ENCODE data around the gene MAPRE3.

The MAPRE3 gene

GRCh38 chr2:27050281-27050995 is 80.0 kb downstream of the MAPRE3 start (continued):
- no peak; the same call in 1 of the 2 replicates for TF ChIP-seq CREB5 (CRISPR knock-in tag; IDR thresholded peaks at IDR 0.05; ENCODE audit: low read depth)
- TF ChIP-seq OSR1 (CRISPR knock-in tag; IDR thresholded peaks at IDR 0.05) = no peak
- no peak for TF ChIP-seq ZNF8 (CRISPR knock-in tag; IDR thresholded peaks at IDR 0.05)
- TF ChIP-seq CSRNP3 (CRISPR knock-in tag; IDR thresholded peaks at IDR 0.05) = no peak; the same call in 1 of the 2 replicates
- TF ChIP-seq ZNF565 (CRISPR knock-in tag; conservative IDR thresholded peaks at IDR 0.05; ENCODE audit: low read depth) = no peak
- TF ChIP-seq GLIS3 (CRISPR knock-in tag; IDR thresholded peaks at IDR 0.05) = peak; percentile 97; the same call in 1 of the 2 replicates
- TF ChIP-seq RARB (CRISPR knock-in tag; IDR thresholded peaks at IDR 0.05) = 0 out of 2 replicates have a peak, but pooled peaks have one; percentile 46
- no peak for TF ChIP-seq ZFP3 (CRISPR knock-in tag; IDR thresholded peaks at IDR 0.05)
- TF ChIP-seq ARNTL (CRISPR knock-in tag; IDR thresholded peaks at IDR 0.05; ENCODE audit: borderline replicate concordance, low read depth) = peak; percentile 29; the same call in 1 of the 2 replicates
- TF ChIP-seq POU6F1 (CRISPR knock-in tag; IDR thresholded peaks at IDR 0.05; ENCODE audit: borderline replicate concordance, low read depth) = peak; percentile 59; the same call in 1 of the 2 replicates
- TF ChIP-seq ZC3H10 (CRISPR knock-in tag; IDR thresholded peaks at IDR 0.05) = 0 out of 2 replicates have a peak, but pooled peaks have one; percentile 6

GRCh38 chr2:27050996-27051901 is 80.8 kb downstream of the MAPRE3 start, which contains the start of gene AGBL5:
Gene AGBL5, plus strand, starts transcription at chr2:27051668. Its CDS starts 1,291 bp downstream, at chr2:27052959.
- ATAC-seq = peak; percentile 66
- TF ChIP-seq PATZ1 (CRISPR knock-in tag; IDR thresholded peaks at IDR 0.05; ENCODE audit: borderline replicate concordance) (peak; percentile 91; the same call in 1 of the 2 replicates), ARNTL (CRISPR knock-in tag; IDR thresholded peaks at IDR 0.05; ENCODE audit: borderline replicate concordance, low read depth) (no peak), SNAI2 (CRISPR knock-in tag; IDR thresholded peaks at IDR 0.05) (no peak), CSDC2 (CRISPR knock-in tag; IDR thresholded peaks at IDR 0.05) (0 out of 2 replicates have a peak, but pooled peaks have one; percentile 27), PPARA (CRISPR knock-in tag; IDR thresholded peaks at IDR 0.05; ENCODE audit: borderline replicate concordance) (no peak), GLIS3 (CRISPR knock-in tag; IDR thresholded peaks at IDR 0.05) (no peak; the same call in 1 of the 2 replicates), POU6F1 (CRISPR knock-in tag; IDR thresholded peaks at IDR 0.05; ENCODE audit: borderline replicate concordance, low read depth) (no peak; the same call in 1 of the 2 replicates), ISL1 (CRISPR knock-in tag; IDR thresholded peaks at IDR 0.05) (no peak), ZNF8 (CRISPR knock-in tag; IDR thresholded peaks at IDR 0.05) (peak; percentile 61; the same call in 1 of the 2 replicates), CSRNP3 (CRISPR knock-in tag; IDR thresholded peaks at IDR 0.05) (peak; percentile 95; the same call in 1 of the 2 replicates), ZFP30 (CRISPR knock-in tag; IDR thresholded peaks at IDR 0.05) (peak; percentile 4), CREB5 (CRISPR knock-in tag; IDR thresholded peaks at IDR 0.05; ENCODE audit: low read depth) (peak; percentile 91), ZC3H10 (CRISPR knock-in tag; IDR thresholded peaks at IDR 0.05) (no peak), TOX (CRISPR knock-in tag; IDR thresholded peaks at IDR 0.05; ENCODE audit: borderline replicate concordance) (no peak), ZFP3 (CRISPR knock-in tag; IDR thresholded peaks at IDR 0.05) (no peak; the same call in 1 of the 2 replicates), ZNF565 (CRISPR knock-in tag; conservative IDR thresholded peaks at IDR 0.05; ENCODE audit: low read depth) (peak; percentile 16), ESRRG (CRISPR knock-in tag; IDR thresholded peaks at IDR 0.05) (peak; percentile 95), OSR1 (CRISPR knock-in tag; IDR thresholded peaks at IDR 0.05) (no peak), ZNF70 (CRISPR knock-in tag; IDR thresholded peaks at IDR 0.05) (peak; percentile 48; the same call in 1 of the 2 replicates), BACH2 (CRISPR knock-in tag; IDR thresholded peaks at IDR 0.05; ENCODE audit: borderline replicate concordance) (no peak), TCF4 (CRISPR knock-in tag; IDR thresholded peaks at IDR 0.05; ENCODE audit: borderline replicate concordance) (no peak)

All from SK-N-SH treated with all-trans-retinoic acid at 6 μM for 48 hours (cell line).